Activated naive CD8-positive, alpha-beta T cell treated with anti-CD3 and anti-CD28 coated beads for 36 hours (primary cell): ENCODE results near the gene PCGF5. TPM values are rescaled to one million over a fixed set of nuclear protein-coding genes. Genes with fewer than 3 reads are reported as not detected.

Source experiments
- DNase-seq: peaks from one replicate; pipeline ENCODE4 v3.0.0; 2021
- H3K27ac Mint-ChIP-seq: one replicate; pipeline ENCODE4 v1.8.0; 2022; ENCODE audit warnings: mild to moderate bottlenecking, moderate library complexity, mixed read lengths
- H3K27me3 Mint-ChIP-seq: one replicate; pipeline ENCODE4 v1.8.0; 2022; ENCODE audit warnings: mild to moderate bottlenecking, mixed read lengths
- H3K36me3 Mint-ChIP-seq: one replicate; pipeline ENCODE4 v1.8.0; 2021; ENCODE audit warnings: mild to moderate bottlenecking, mixed read lengths
- H3K4me1 Mint-ChIP-seq: one replicate; pipeline ENCODE4 v1.8.0; 2021; ENCODE audit warnings: mixed read lengths
- H3K4me3 Mint-ChIP-seq: one replicate; pipeline ENCODE4 v1.8.0; 2022; ENCODE audit warnings: mild to moderate bottlenecking, moderate library complexity, mixed read lengths
- H3K9me3 Mint-ChIP-seq: one replicate; pipeline ENCODE4 v1.8.0; 2022; ENCODE audit warnings: mixed read lengths
- total RNA-seq, 2 experiments: library from RNA; stranded (reverse); gene quantifications; one replicate each; pipeline ENCODE4 v1.2.3, GENCODE V29; 2021

The PCGF5 gene
- total RNA-seq, 2 experiments from 2014 or later, result 41.2 to 44.1 TPM

- no peaks in the 10 kb centered on the region for H3K27me3 Mint-ChIP-seq
Observed at GRCh38 chr10:91200314-91201212, 19.9 kb upstream of the PCGF5 start.

GRCh38 chr10:91201213-91201996, 19.1 kb upstream of the PCGF5 start:
- Mint-ChIP-seq H3K4me3 (peak overlapping the region; percentile 61), H3K27ac (peak overlapping the region; percentile 89), H3K9me3 (peaks cover 7% of the 10 kb centered on the region), H3K4me1 (peaks cover 78% of the 10 kb centered on the region), H3K36me3 (peaks cover 22% of the 10 kb centered on the region), H3K27me3 (no peaks in the 10 kb centered on the region)
- peak; percentile 59 for DNase-seq

More at GRCh38 chr10:91200314-91201212, 19.9 kb upstream of the PCGF5 start:
- Mint-ChIP-seq H3K36me3 (peaks cover 23% of the 10 kb centered on the region), H3K9me3 (peaks cover 7% of the 10 kb centered on the region), H3K27ac (peak overlapping the region; percentile 89), H3K4me3 (peak overlapping the region; percentile 61), H3K4me1 (peaks cover 79% of the 10 kb centered on the region)
- DNase-seq, result peak; percentile 17

- Mint-ChIP-seq H3K4me3 (no peak overlapping the region), H3K27ac (peak overlapping the region; percentile 30), H3K4me1 (peaks cover 68% of the 10 kb centered on the region), H3K36me3 (peaks cover 10% of the 10 kb centered on the region), H3K27me3 (no peaks in the 10 kb centered on the region), H3K9me3 (no peaks in the 10 kb centered on the region)
- no peak for DNase-seq
Observed at GRCh38 chr10:91206427-91206826, 14.0 kb upstream of the PCGF5 start.

- no peaks in the 10 kb centered on the region for H3K27me3 Mint-ChIP-seq
- peaks cover 65% of the 10 kb centered on the region for H3K4me1 Mint-ChIP-seq
- H3K4me3 Mint-ChIP-seq, result no peak overlapping the region
- H3K9me3 Mint-ChIP-seq, result no peaks in the 10 kb centered on the region
- DNase-seq, result no peak
- H3K36me3 Mint-ChIP-seq, result peaks cover 10% of the 10 kb centered on the region
- H3K27ac Mint-ChIP-seq, result peak overlapping the region; percentile 30
Observed at GRCh38 chr10:91206837-91207474, 13.5 kb upstream of the PCGF5 start.

GRCh38 chr10:91208642-91209041, 11.8 kb upstream of the PCGF5 start:
- peaks cover 10% of the 10 kb centered on the region for H3K36me3 Mint-ChIP-seq
- no peak for DNase-seq
- no peak overlapping the region for H3K27ac Mint-ChIP-seq
- peaks cover 57% of the 10 kb centered on the region for H3K4me1 Mint-ChIP-seq
- H3K27me3 Mint-ChIP-seq, result no peaks in the 10 kb centered on the region
- no peak overlapping the region for H3K4me3 Mint-ChIP-seq
- no peaks in the 10 kb centered on the region for H3K9me3 Mint-ChIP-seq

- Mint-ChIP-seq H3K4me1 (peaks cover 53% of the 10 kb centered on the region), H3K36me3 (peaks cover 8% of the 10 kb centered on the region), H3K9me3 (no peaks in the 10 kb centered on the region), H3K27me3 (no peaks in the 10 kb centered on the region), H3K27ac (no peak overlapping the region), H3K4me3 (no peak overlapping the region)
- no peak for DNase-seq
Observed at GRCh38 chr10:91210014-91210413, 10.4 kb upstream of the PCGF5 start.

GRCh38 chr10:91210435-91210834, 10.0 kb upstream of the PCGF5 start:
- no peak for DNase-seq

GRCh38 chr10:91211675-91212074, 8.8 kb upstream of the PCGF5 start:
- no peaks in the 10 kb centered on the region for H3K9me3 Mint-ChIP-seq
- no peak overlapping the region for H3K27ac Mint-ChIP-seq
- peaks cover 44% of the 10 kb centered on the region for H3K4me1 Mint-ChIP-seq
- H3K27me3 Mint-ChIP-seq, result no peaks in the 10 kb centered on the region
- no peak overlapping the region for H3K4me3 Mint-ChIP-seq
- no peak for DNase-seq
- H3K36me3 Mint-ChIP-seq, result peaks cover 10% of the 10 kb centered on the region

More at GRCh38 chr10:91210435-91210834, 10.0 kb upstream of the PCGF5 start:
- no peaks in the 10 kb centered on the region for H3K27me3 Mint-ChIP-seq
- no peak overlapping the region for H3K27ac Mint-ChIP-seq
- H3K4me3 Mint-ChIP-seq, result no peak overlapping the region
- H3K36me3 Mint-ChIP-seq, result peaks cover 8% of the 10 kb centered on the region
- peaks cover 49% of the 10 kb centered on the region for H3K4me1 Mint-ChIP-seq
- H3K9me3 Mint-ChIP-seq, result no peaks in the 10 kb centered on the region

GRCh38 chr10:91214911-91215310, 5.6 kb upstream of the PCGF5 start:
- no peak for DNase-seq
- no peaks in the 10 kb centered on the region for H3K9me3 Mint-ChIP-seq
- H3K4me1 Mint-ChIP-seq, result peaks cover 30% of the 10 kb centered on the region
- H3K36me3 Mint-ChIP-seq, result peaks cover 4% of the 10 kb centered on the region
- no peaks in the 10 kb centered on the region for H3K27me3 Mint-ChIP-seq
- H3K27ac Mint-ChIP-seq, result no peak overlapping the region
- H3K4me3 Mint-ChIP-seq, result no peak overlapping the region

GRCh38 chr10:91215384-91215783, 5.1 kb upstream of the PCGF5 start:
- Mint-ChIP-seq H3K9me3 (no peaks in the 10 kb centered on the region), H3K4me3 (no peak overlapping the region), H3K27me3 (no peaks in the 10 kb centered on the region), H3K36me3 (peaks cover 2% of the 10 kb centered on the region), H3K27ac (no peak overlapping the region), H3K4me1 (peaks cover 28% of the 10 kb centered on the region)
- no peak for DNase-seq

GRCh38 chr10:91219371-91220193, 881 bp upstream of the PCGF5 start:
- Mint-ChIP-seq H3K27me3 (peaks cover 3% of the 10 kb centered on the region), H3K36me3 (peaks cover 21% of the 10 kb centered on the region), H3K4me1 (peaks cover 42% of the 10 kb centered on the region), H3K4me3 (peak overlapping the region; percentile 79), H3K27ac (peak overlapping the region; percentile 73), H3K9me3 (no peaks in the 10 kb centered on the region)
- DNase-seq, result no peak

- Mint-ChIP-seq H3K9me3 (no peaks in the 10 kb centered on the region), H3K4me1 (peaks cover 42% of the 10 kb centered on the region), H3K27me3 (peaks cover 3% of the 10 kb centered on the region), H3K4me3 (peak overlapping the region; percentile 89), H3K36me3 (peaks cover 21% of the 10 kb centered on the region), H3K27ac (peak overlapping the region; percentile 84)
- no peak for DNase-seq
Observed at GRCh38 chr10:91220954-91221675, 652 bp downstream of the PCGF5 start.

GRCh38 chr10:91226093-91226492, 5.6 kb downstream of the PCGF5 start:
- DNase-seq, result no peak
- Mint-ChIP-seq H3K9me3 (no peaks in the 10 kb centered on the region), H3K27me3 (peaks cover 3% of the 10 kb centered on the region), H3K4me1 (peaks cover 47% of the 10 kb centered on the region), H3K36me3 (peaks cover 29% of the 10 kb centered on the region), H3K27ac (no peak overlapping the region), H3K4me3 (no peak overlapping the region)

GRCh38 chr10:91227576-91227975, 7.1 kb downstream of the PCGF5 start:
- no peaks in the 10 kb centered on the region for H3K27me3 Mint-ChIP-seq
- DNase-seq, result no peak
- H3K36me3 Mint-ChIP-seq, result peaks cover 19% of the 10 kb centered on the region
- no peak overlapping the region for H3K4me3 Mint-ChIP-seq
- H3K27ac Mint-ChIP-seq, result no peak overlapping the region
- H3K4me1 Mint-ChIP-seq, result peaks cover 33% of the 10 kb centered on the region
- no peaks in the 10 kb centered on the region for H3K9me3 Mint-ChIP-seq
